IPS-18a (cell line): Measurements from ENCODE around the gene GADD45B.
A peak's percentile ranks its signal among the peaks of the same experiment; 100 is the strongest.
"Not testable (repeated sequence)": the region's sequence is repeated elsewhere in the genome, so short reads cannot be mapped to it uniquely, and the experiment has no call there.

ENCODE experiments used
- H3K27ac ChIP-seq: one replicate; pipeline ENCODE4 v1.5.1; 2013; ENCODE audit warnings: low read length
- H3K27me3 ChIP-seq: one replicate; pipeline ENCODE4 v1.6.1; 2013; ENCODE audit warnings: mild to moderate bottlenecking, low read length; ENCODE audit not compliant: control insufficient read depth, insufficient read depth
- H3K36me3 ChIP-seq: one replicate; pipeline ENCODE4 v1.6.1; 2013; ENCODE audit warnings: low read depth, low read length; ENCODE audit not compliant: control insufficient read depth
- H3K4me1 ChIP-seq: one replicate; pipeline ENCODE4 v1.6.1; 2013; ENCODE audit warnings: low read depth, low read length; ENCODE audit not compliant: control insufficient read depth
- H3K4me3 ChIP-seq: one replicate; pipeline ENCODE4 v1.5.1; 2013; ENCODE audit warnings: low read length
- H3K9ac ChIP-seq: one replicate; pipeline ENCODE4 v1.6.1; 2013; ENCODE audit warnings: mild to moderate bottlenecking, low read length, moderate library complexity
- H3K9me3 ChIP-seq: one replicate; pipeline ENCODE4 v1.6.1; 2013; ENCODE audit warnings: low read depth, low read length; ENCODE audit not compliant: control insufficient read depth

GADD45B gene

GRCh38 chr19:2449019-2449418 lies 26.9 kb upstream of the GADD45B start:
- no peak overlapping the region for H3K4me3 ChIP-seq
- peaks cover 15% of the 10 kb centered on the region for H3K36me3 ChIP-seq
- no peak overlapping the region for H3K9ac ChIP-seq
- no peaks in the 10 kb centered on the region for H3K4me1 ChIP-seq
- no peak overlapping the region for H3K27ac ChIP-seq
- H3K9me3 ChIP-seq = no peaks in the 10 kb centered on the region
- H3K27me3 ChIP-seq = no peaks in the 10 kb centered on the region

DNA sequence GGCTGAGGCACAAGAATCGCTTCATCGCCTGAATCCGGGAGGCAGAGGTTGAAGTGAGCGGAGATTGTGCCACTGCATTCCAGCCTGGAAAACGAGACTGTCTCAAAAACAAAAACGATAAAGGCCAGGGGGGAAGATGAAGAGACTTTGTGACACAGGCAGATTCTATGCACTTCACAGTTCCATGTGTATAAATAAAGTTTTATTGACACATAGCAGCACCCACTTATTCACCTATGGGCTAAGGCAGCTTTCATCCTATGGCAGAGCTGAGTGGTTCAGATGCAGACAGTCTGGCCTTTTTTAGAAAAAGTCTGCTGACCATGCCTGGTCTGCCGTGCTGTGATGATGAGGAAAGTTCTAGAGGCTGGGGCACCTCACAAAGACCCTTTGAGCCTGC lies 24.8 kb upstream of the GADD45B start:
- H3K36me3 ChIP-seq = peaks cover 8% of the 10 kb centered on the region
- no peaks in the 10 kb centered on the region for H3K27me3 ChIP-seq
- no peak overlapping the region for H3K27ac ChIP-seq
- H3K4me3 ChIP-seq = no peak overlapping the region
- no peaks in the 10 kb centered on the region for H3K4me1 ChIP-seq
- H3K9ac ChIP-seq = no peak overlapping the region
- no peaks in the 10 kb centered on the region for H3K9me3 ChIP-seq

- H3K36me3 ChIP-seq = peaks cover 8% of the 10 kb centered on the region
- H3K9me3 ChIP-seq = no peaks in the 10 kb centered on the region
- no peak overlapping the region for H3K27ac ChIP-seq
- H3K4me3 ChIP-seq = no peak overlapping the region
- no peak overlapping the region for H3K9ac ChIP-seq
- no peaks in the 10 kb centered on the region for H3K27me3 ChIP-seq
- no peaks in the 10 kb centered on the region for H3K4me1 ChIP-seq
Measured at GRCh38 chr19:2451741-2452140, 24.2 kb upstream of the GADD45B start.

DNA sequence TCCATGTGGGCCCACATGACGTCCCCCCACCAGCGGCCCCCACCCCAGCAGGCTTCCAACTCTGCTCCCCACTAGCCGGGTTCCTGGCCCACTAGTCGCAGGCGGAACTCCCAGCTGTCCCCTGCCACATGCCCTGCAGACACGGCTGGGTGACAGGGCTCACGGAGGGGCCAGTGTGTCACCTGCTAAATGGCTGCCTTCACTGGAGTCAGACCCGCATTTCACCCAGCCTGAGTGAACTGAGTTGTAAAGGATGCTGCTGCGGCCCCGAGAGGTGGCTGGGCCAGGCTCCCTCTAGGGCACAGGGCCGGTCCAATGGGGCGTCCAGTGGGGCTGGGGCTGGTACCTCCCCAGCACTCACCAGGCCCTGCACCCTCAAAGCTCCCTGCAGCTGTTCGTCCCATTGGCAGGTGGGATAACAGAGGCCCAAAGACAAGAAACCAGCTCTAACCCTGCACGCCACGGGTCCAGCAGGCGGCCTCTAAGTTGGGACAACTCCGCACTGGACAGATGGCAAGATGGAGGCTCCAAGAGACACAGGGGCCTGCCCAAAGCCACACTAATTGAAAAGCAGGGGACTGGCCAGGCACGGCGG lies 22.4 kb upstream of the GADD45B start:
- Histone ChIP-seq H3K27ac (no peak overlapping the region), H3K27me3 (no peaks in the 10 kb centered on the region), H3K9me3 (no peaks in the 10 kb centered on the region), H3K36me3 (peaks cover 8% of the 10 kb centered on the region), H3K4me1 (no peaks in the 10 kb centered on the region), H3K4me3 (no peak overlapping the region), H3K9ac (no peak overlapping the region)

- Histone ChIP-seq H3K27me3 (no peaks in the 10 kb centered on the region), H3K4me3 (peak overlapping the region; percentile 84), H3K9ac (no peak overlapping the region), H3K36me3 (peaks cover 2% of the 10 kb centered on the region), H3K27ac (no peak overlapping the region), H3K9me3 (no peaks in the 10 kb centered on the region), H3K4me1 (no peaks in the 10 kb centered on the region)
Measured at GRCh38 chr19:2454199-2454961, 21.5 kb upstream of the GADD45B start.

- H3K4me3 ChIP-seq = peak overlapping the region; percentile 84
- H3K27ac ChIP-seq = no peak overlapping the region
- H3K9me3 ChIP-seq = no peaks in the 10 kb centered on the region
- H3K36me3 ChIP-seq = peaks cover 2% of the 10 kb centered on the region
- no peaks in the 10 kb centered on the region for H3K27me3 ChIP-seq
- H3K9ac ChIP-seq = peak overlapping the region; percentile 86
- no peaks in the 10 kb centered on the region for H3K4me1 ChIP-seq
Measured at GRCh38 chr19:2454962-2455850, 20.7 kb upstream of the GADD45B start.

GRCh38 chr19:2455851-2456570 lies 19.9 kb upstream of the GADD45B start:
- Histone ChIP-seq H3K36me3 (peaks cover 2% of the 10 kb centered on the region), H3K4me3 (peak overlapping the region; percentile 84), H3K4me1 (no peaks in the 10 kb centered on the region), H3K27ac (no peak overlapping the region), H3K9me3 (no peaks in the 10 kb centered on the region), H3K27me3 (no peaks in the 10 kb centered on the region), H3K9ac (peak overlapping the region; percentile 86)

- Histone ChIP-seq H3K27ac (no peak overlapping the region), H3K9me3 (no peaks in the 10 kb centered on the region), H3K27me3 (no peaks in the 10 kb centered on the region), H3K4me3 (peak overlapping the region; percentile 36), H3K9ac (no peak overlapping the region), H3K4me1 (no peaks in the 10 kb centered on the region), H3K36me3 (no peaks in the 10 kb centered on the region)
Measured at GRCh38 chr19:2457394-2458037, 18.4 kb upstream of the GADD45B start.

- Histone ChIP-seq H3K9ac (no peak overlapping the region), H3K36me3 (no peaks in the 10 kb centered on the region), H3K9me3 (no peaks in the 10 kb centered on the region), H3K4me1 (no peaks in the 10 kb centered on the region), H3K4me3 (no peak overlapping the region), H3K27me3 (no peaks in the 10 kb centered on the region), H3K27ac (no peak overlapping the region)
Measured at GRCh38 chr19:2458054-2458453, 17.9 kb upstream of the GADD45B start.

GRCh38 chr19:2458776-2459175 lies 17.2 kb upstream of the GADD45B start:
- not testable (repeated sequence) for H3K4me1 ChIP-seq, H3K9ac ChIP-seq, H3K4me3 ChIP-seq, H3K27ac ChIP-seq, H3K27me3 ChIP-seq, H3K36me3 ChIP-seq, H3K9me3 ChIP-seq

DNA sequence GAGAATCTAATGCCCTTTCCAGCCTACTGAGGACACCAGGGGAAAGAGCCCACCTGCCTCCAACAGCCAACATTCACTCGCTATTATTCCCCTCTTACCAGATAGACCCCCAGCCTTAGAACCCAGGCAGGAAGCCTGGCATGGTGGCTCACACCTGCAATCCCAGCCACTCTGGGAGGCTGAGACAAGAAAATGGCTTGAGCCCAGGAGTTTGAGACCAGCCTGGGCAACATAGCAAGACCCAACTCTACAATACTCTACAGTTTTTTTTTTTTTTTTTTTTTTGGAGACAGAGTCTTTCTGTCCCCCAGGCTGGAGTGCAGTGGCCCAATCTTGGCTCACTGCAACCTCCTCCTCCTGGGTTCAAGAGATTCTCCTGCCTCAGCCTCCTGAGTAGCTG lies 15.7 kb upstream of the GADD45B start:
- H3K27ac ChIP-seq = no peak overlapping the region
- H3K27me3 ChIP-seq = no peaks in the 10 kb centered on the region
- H3K36me3 ChIP-seq = no peaks in the 10 kb centered on the region
- H3K4me1 ChIP-seq = no peaks in the 10 kb centered on the region
- no peaks in the 10 kb centered on the region for H3K9me3 ChIP-seq
- no peak overlapping the region for H3K9ac ChIP-seq
- no peak overlapping the region for H3K4me3 ChIP-seq
